Endothelial cell of umbilical vein (primary cell): ENCODE measurements around the gene SLC25A18. TPM values are rescaled to one million over a fixed set of nuclear protein-coding genes. Genes with fewer than 3 reads are reported as not detected.

ENCODE experiments used
- BruUV-seq: library from RNA; stranded (reverse); fragments of 400-500 nt; replicated peaks from 2 replicates; lab custom pipeline; 2021; lab: Mats Ljungman, UMichigan
- CTCF ChIA-PET: fragments of 300-600, 350-600 bp; sonication (Branson Sonifier 250); formaldehyde crosslinking; loops from one replicate; lab custom pipeline; 2021; ENCODE audit warnings: antibody characterized with exemption, inconsistent platforms; lab: Charles Lee
- POLR2A ChIA-PET: fragments of 300-600, 350-600 bp; sonication (Branson Sonifier 250); formaldehyde crosslinking; loops from one replicate; lab custom pipeline; 2021; ENCODE audit warnings: antibody characterized with exemption, inconsistent platforms; lab: Charles Lee
- DNase-seq: peaks from one replicate; pipeline ENCODE4 v3.0.0-alpha.2; 2011; ENCODE audit warnings: low read depth, low spot score
- FAIRE-seq: peaks from 2 replicates; lab custom pipeline; 2011; peaks lifted over from hg19 to GRCh38; lab: Jason Lieb, UNC
- H2AFZ ChIP-seq: 2 replicates; pipeline ENCODE4 v1.6.0; 2012; ENCODE audit warnings: low read depth, low read length, control low read depth, inconsistent platforms
- H3K27ac ChIP-seq: 2 replicates; pipeline ENCODE4 v1.5.1; 2011; ENCODE audit warnings: low read depth, mild to moderate bottlenecking, control low read depth, low read length, moderate library complexity; ENCODE audit not compliant: insufficient read depth
- H3K27me3 ChIP-seq, 2 experiments: 2 replicates each; pipeline versions ENCODE4 v1.6.0 to v1.6.1; 2011; ENCODE audit warnings: low read length in 2 of 2, mixed read lengths in 1 of 2; ENCODE audit not compliant: control insufficient read depth in 2 of 2, insufficient read depth in 2 of 2
- H3K36me3 ChIP-seq, 2 experiments: 2 replicates in 1 of 2; 3 replicates in 1 of 2; pipeline ENCODE4 v1.5.1; 2011; ENCODE audit warnings: low read length in 2 of 2, mild to moderate bottlenecking in 1 of 2, moderate library complexity in 1 of 2; ENCODE audit not compliant: control insufficient read depth in 2 of 2, insufficient read depth in 2 of 2; ENCODE audit errors: extremely low read depth in 1 of 2
- H3K4me1 ChIP-seq: 3 replicates; pipeline ENCODE4 v1.5.1; 2011; ENCODE audit warnings: mild to moderate bottlenecking, low read length; ENCODE audit not compliant: control insufficient read depth, insufficient read depth; ENCODE audit errors: extremely low read depth
- H3K4me2 ChIP-seq: 2 replicates; pipeline ENCODE4 v1.6.1; 2011; ENCODE audit warnings: low read length, control low read depth, mixed read lengths; ENCODE audit not compliant: insufficient read depth
- H3K4me3 ChIP-seq, 3 experiments: fragments of 200-600 bp in 1 of 3; sonication (generic), shearing (Covaris generic) in 1 of 3; replicated peaks in 1 of 3; 2 replicates each; pipeline ENCODE4 v1.5.1; 2011 to 2016; ENCODE audit warnings: control low read depth in 3 of 3, low read length in 3 of 3, mild to moderate bottlenecking in 2 of 3, inconsistent platforms in 1 of 3, low read depth in 1 of 3, moderate library complexity in 1 of 3; ENCODE audit not compliant: insufficient read depth in 1 of 3
- H3K79me2 ChIP-seq: 2 replicates; pipeline ENCODE4 v1.6.0; 2012; ENCODE audit warnings: low read length, inconsistent platforms; ENCODE audit not compliant: control insufficient read depth, insufficient read depth
- H3K9ac ChIP-seq: replicated peaks from 2 replicates; pipeline ENCODE3; 2011; ENCODE audit warnings: low read length, control low read depth; ENCODE audit not compliant: insufficient read depth; ENCODE audit errors: extremely low read depth
- H3K9me1 ChIP-seq: replicated peaks from 3 replicates; pipeline ENCODE4 v1.6.0; 2011; ENCODE audit warnings: mild to moderate bottlenecking, low read length; ENCODE audit not compliant: control insufficient read depth, insufficient read depth; ENCODE audit errors: extremely low read depth
- H3K9me3 ChIP-seq: replicated peaks from 2 replicates; pipeline ENCODE4 v1.5.1; 2012; ENCODE audit warnings: low read length, inconsistent platforms; ENCODE audit not compliant: control insufficient read depth, insufficient read depth
- H4K20me1 ChIP-seq: replicated peaks from 2 replicates; pipeline ENCODE3; 2011; ENCODE audit warnings: mild to moderate bottlenecking, low read length; ENCODE audit not compliant: control insufficient read depth, insufficient read depth; ENCODE audit errors: extremely low read depth
- CTCF ChIP-seq, 2 donors: IDR thresholded peaks; 1 replicate in 1 of 2; 2 replicates in 1 of 2; pipeline ENCODE4 v1.5.1; 2011; ENCODE audit warnings: low read length in 2 of 2, mild to moderate bottlenecking in 2 of 2, moderate library complexity in 2 of 2, control low read depth in 1 of 2, inconsistent platforms in 1 of 2, low read depth in 1 of 2; ENCODE audit not compliant: insufficient read depth in 1 of 2; ENCODE audit errors: extremely low read depth in 1 of 2
- GATA2 ChIP-seq: IDR thresholded peaks from 2 replicates; pipeline ENCODE4 v1.7.0; 2011; ENCODE audit warnings: low read depth, mild to moderate bottlenecking, moderate library complexity, mixed read lengths, low read length; ENCODE audit not compliant: insufficient read length, insufficient read depth
- JUN ChIP-seq: IDR thresholded peaks from 2 replicates; pipeline ENCODE4 v1.6.1; 2011; ENCODE audit warnings: borderline replicate concordance, low read depth; ENCODE audit not compliant: insufficient read length, insufficient read depth
- MAX ChIP-seq: IDR thresholded peaks from 2 replicates; pipeline ENCODE4 v1.6.1; 2011; ENCODE audit not compliant: insufficient read depth, insufficient read length
- POLR2A ChIP-seq: IDR thresholded peaks from 2 replicates; pipeline ENCODE4 v1.6.1; 2012; ENCODE audit warnings: low read depth, mild to moderate bottlenecking, control low read depth, low read length
- POLR2AphosphoS5 ChIP-seq: IDR thresholded peaks from 2 replicates; pipeline ENCODE4 v1.6.1; 2012; ENCODE audit warnings: low read depth, mild to moderate bottlenecking, control low read depth, low read length, moderate library complexity; ENCODE audit not compliant: insufficient read depth
- dilution Hi-C: fragments of 300-500 bp; cut with MboI; formaldehyde crosslinking; loops from one replicate; pipeline ENCODE4 v1.15.0; 2019; ENCODE audit warnings: low sequenced_read_pairs; ENCODE audit not compliant: extremely low pct_ligation_motif_present
- intact Hi-C: fragments of 100-400 bp; cut with micrococcal nuclease; formaldehyde crosslinking; loops from one replicate; pipeline ENCODE4 v1.10.0; 2022
- polyA plus RNA-seq, 4 experiments: library from polyadenylated mRNA; depleted of rRNA in 3 of 4; stranded (reverse) in 3 of 4; unstranded in 1 of 4; fragments of >200 nt; gene quantifications; 2 replicates each; pipeline versions ENCODE4 v1.2.1 to v1.2.3, GENCODE V29; 2011 to 2012; ENCODE audit warnings: missing spikeins in 1 of 4
- total RNA-seq: library from RNA; stranded (reverse); gene quantifications from 2 replicates; pipeline ENCODE4 v1.2.3, GENCODE V29; 2021

The SLC25A18 gene
- total and polyA plus RNA-seq, 2 donors (not counting 3 experiments of a cell fraction or from before 2014, with no cell fraction given) = not detected

DNA sequence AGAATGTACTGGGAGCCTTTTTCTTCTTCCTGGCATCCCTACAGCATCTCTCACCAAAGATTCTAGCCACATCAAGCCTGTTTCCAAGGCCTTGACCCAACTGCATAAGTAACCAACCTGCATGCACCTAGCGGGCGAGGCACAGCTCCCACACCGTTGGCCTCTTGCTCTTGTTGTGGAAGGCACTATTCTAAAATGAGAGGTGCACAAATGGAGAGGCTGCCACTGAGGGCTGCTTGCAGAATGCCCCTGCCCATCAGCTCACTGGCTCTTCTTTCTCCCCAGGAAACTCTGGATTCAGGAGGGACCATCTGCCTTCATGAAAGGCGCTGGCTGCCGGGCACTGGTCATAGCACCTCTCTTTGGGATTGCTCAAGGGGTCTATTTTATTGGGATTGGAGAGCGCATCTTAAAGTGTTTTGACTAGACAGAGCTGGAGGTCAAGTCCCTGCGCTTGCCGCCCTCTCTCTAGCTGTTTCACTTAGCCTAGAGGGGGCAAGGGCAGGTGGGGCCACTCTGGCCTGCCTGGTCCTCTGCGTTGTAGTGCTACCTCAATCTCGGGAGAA lies 26.6 kb downstream of the SLC25A18 start:
- H3K4me3 ChIP-seq = no peak overlapping the region
- no peak overlapping the region for H3K9ac ChIP-seq
- BruUV-seq = no TSS peak
- no peak overlapping the region for H3K27ac ChIP-seq
- no peak for DNase-seq
- H3K9me3 ChIP-seq = no peaks in the 10 kb centered on the region
- intact Hi-C loops (no loop called here), dilution Hi-C loops (no loop called here)
- no peaks in the 10 kb centered on the region for H4K20me1 ChIP-seq
- H3K27me3 ChIP-seq = no peaks in the 10 kb centered on the region
- no peak overlapping the region for H2AFZ ChIP-seq
- no peak for TF ChIP-seq POLR2A
- TF ChIP-seq CTCF (IDR thresholded peaks at IDR 0.05; ENCODE audit: extremely low read depth in 1 of 2, insufficient read depth in 1 of 2, low read depth in 1 of 2, low read length in 2 of 2) = no peak
- TF ChIP-seq MAX = no peak
- no peak for TF ChIP-seq GATA2
- no peak for TF ChIP-seq POLR2AphosphoS5
- TF ChIP-seq JUN = no peak
- ChIA-PET CTCF (interaction anchor here (0.6 kb wide), 1 partner anchor 153 kb away, joined by 3 read pairs; no protein-coding TSS in a partner anchor), POLR2A (no interaction called here)
- H3K9me1 ChIP-seq = no peaks in the 10 kb centered on the region
- no peaks in the 10 kb centered on the region for H3K79me2 ChIP-seq
- H3K36me3 ChIP-seq = peaks cover 16 to 24% of the 10 kb centered on the region in 2 experiments
- FAIRE-seq = no peak
- H3K4me2 ChIP-seq = no peak overlapping the region
- no peaks in the 10 kb centered on the region for H3K4me1 ChIP-seq
